Activated B cell treated with CpG ODN at 0.5 μM for 24 hours (primary cell): ENCODE data around the gene ARHGAP12. TPM values are rescaled to one million over a fixed set of nuclear protein-coding genes. Genes with fewer than 3 reads are reported as not detected.

Experiments used
- ATAC-seq: fragments of 200-7000 bp; cut with Tn5 transposase; one replicate; pipeline ENCODE4 v1.10.0; 2021; ENCODE audit warnings: low read depth, mild to moderate bottlenecking, moderate library complexity
- CTCF ChIA-PET: fragments of 350-600 bp; sonication (Branson Sonifier 250); formaldehyde crosslinking; loops from one replicate; lab custom pipeline; 2021; ENCODE audit warnings: antibody characterized with exemption; lab: Charles Lee
- POLR2A ChIA-PET: fragments of 350-600 bp; sonication (Branson Sonifier 250); formaldehyde crosslinking; loops from one replicate; lab custom pipeline; 2021; ENCODE audit warnings: antibody characterized with exemption; lab: Charles Lee
- DNase-seq: peaks from one replicate; pipeline ENCODE4 v3.0.0; 2022
- H3K27ac Mint-ChIP-seq: one replicate; pipeline ENCODE4 v1.8.0; 2020; ENCODE audit warnings: mixed read lengths
- H3K27me3 Mint-ChIP-seq: one replicate; pipeline ENCODE4 v1.8.0; 2021; ENCODE audit warnings: mixed read lengths
- H3K36me3 Mint-ChIP-seq: one replicate; pipeline ENCODE4 v1.8.0; 2021; ENCODE audit warnings: low read depth, mixed read lengths
- H3K4me1 Mint-ChIP-seq: one replicate; pipeline ENCODE4 v1.8.0; 2021; ENCODE audit warnings: mixed read lengths
- H3K4me3 Mint-ChIP-seq: one replicate; pipeline ENCODE4 v1.8.0; 2020; ENCODE audit warnings: mild to moderate bottlenecking, mixed read lengths
- H3K9me3 Mint-ChIP-seq: one replicate; pipeline ENCODE4 v1.8.0; 2020; ENCODE audit warnings: mixed read lengths
- intact Hi-C: fragments of 100-400 bp; cut with micrococcal nuclease; formaldehyde crosslinking; loops from one replicate; pipeline ENCODE4 v1.15.1; 2024
- total RNA-seq: library from RNA; stranded (reverse); gene quantifications from 2 replicates; pipeline ENCODE4 v1.2.3, GENCODE V29; 2022
- TF ChIP-seq, protein P1 (sequence below): fragments of 200-600 bp; IDR thresholded peaks from one replicate; pipeline ENCODE4 v1.8.0; 2022; ENCODE audit warnings: antibody characterized with exemption, mild to moderate bottlenecking

Gene ARHGAP12
- total RNA-seq, 1 donor from 2014 or later = 23.2 TPM

DNA sequence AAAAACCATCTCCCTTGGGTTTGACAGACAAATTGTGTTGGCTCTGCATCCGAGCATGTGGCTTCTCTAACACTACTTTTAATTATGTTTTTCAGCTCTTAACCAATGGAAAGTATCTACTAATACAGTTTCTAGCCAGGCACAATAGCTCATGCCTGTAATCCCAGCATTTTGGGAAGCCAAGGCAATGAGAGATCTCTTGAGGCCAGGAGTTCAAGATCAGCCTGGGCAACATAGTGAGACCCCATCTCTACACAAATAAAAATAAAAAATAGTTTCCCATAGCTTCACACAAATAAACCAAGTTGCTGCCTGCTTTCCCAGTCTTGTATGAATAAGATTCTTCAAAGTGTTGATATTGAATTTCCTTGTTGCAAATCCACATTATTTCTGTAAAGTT is 13.8 kb upstream of the ARHGAP12 start:
- Mint-ChIP-seq H3K9me3 (no peaks in the 10 kb centered on the region), H3K4me1 (peaks cover 8% of the 10 kb centered on the region), H3K27me3 (no peaks in the 10 kb centered on the region), H3K36me3 (no peaks in the 10 kb centered on the region), H3K27ac (no peak overlapping the region), H3K4me3 (no peak overlapping the region)
- POLR2A ChIA-PET = no interaction called here
- intact Hi-C loops = no loop called here
- CTCF ChIA-PET = interaction anchor here (0.6 kb wide), 1 partner anchor 23 kb away, joined by 3 read pairs; no protein-coding TSS in a partner anchor
- TF ChIP-seq, protein P1, sequence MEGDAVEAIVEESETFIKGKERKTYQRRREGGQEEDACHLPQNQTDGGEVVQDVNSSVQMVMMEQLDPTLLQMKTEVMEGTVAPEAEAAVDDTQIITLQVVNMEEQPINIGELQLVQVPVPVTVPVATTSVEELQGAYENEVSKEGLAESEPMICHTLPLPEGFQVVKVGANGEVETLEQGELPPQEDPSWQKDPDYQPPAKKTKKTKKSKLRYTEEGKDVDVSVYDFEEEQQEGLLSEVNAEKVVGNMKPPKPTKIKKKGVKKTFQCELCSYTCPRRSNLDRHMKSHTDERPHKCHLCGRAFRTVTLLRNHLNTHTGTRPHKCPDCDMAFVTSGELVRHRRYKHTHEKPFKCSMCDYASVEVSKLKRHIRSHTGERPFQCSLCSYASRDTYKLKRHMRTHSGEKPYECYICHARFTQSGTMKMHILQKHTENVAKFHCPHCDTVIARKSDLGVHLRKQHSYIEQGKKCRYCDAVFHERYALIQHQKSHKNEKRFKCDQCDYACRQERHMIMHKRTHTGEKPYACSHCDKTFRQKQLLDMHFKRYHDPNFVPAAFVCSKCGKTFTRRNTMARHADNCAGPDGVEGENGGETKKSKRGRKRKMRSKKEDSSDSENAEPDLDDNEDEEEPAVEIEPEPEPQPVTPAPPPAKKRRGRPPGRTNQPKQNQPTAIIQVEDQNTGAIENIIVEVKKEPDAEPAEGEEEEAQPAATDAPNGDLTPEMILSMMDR = no peak
- ATAC-seq (no peak), DNase-seq (no peak)

DNA sequence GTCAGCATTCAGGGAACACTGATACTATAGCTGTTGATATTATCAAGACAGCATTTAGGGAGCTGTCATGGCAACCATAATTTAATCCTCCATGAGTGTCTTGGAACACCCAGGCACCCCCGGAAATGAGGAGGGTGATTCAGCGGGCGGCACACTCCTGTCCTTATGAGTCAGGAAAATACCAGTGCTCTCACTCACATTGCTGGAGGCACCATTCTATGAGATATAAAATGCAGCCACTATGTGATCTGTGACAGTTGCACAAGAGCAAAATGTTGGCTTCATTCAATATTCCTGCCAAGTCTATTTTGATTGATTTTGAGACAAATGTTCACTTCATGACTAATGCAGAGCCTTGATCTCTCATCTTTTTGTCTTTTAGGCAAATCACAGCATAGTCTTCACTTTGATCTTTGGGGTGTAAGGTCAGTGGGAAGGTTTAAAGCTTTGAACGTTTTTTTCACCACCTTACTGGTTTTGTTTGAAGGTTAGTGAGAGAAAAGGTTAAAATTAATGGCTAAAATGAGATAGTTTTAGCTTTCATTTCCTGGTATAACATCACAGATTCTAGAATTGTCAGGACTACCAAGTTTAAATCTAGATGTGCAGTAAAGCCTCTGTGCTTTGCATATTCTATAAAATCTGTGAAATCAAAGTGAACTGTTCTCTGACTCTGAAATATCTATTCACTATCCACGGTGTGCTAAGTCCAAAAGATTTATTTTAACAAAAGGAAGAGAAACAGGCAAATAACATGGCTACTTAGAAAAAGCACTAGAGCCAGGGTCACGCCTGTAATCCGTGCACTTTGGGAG is 12.4 kb upstream of the ARHGAP12 start:
- intact Hi-C loops = loop anchor here (1.0 kb wide), 1 partner anchor 11 kb away; no protein-coding TSS in a partner anchor
- ChIA-PET POLR2A (interaction anchor here (0.6 to 1.0 kb wide), 3 partner anchors 8 to 13 kb away, joined by 3 read pairs; no protein-coding TSS in a partner anchor), CTCF (no interaction called here)
- H3K4me1 Mint-ChIP-seq = peaks cover 8% of the 10 kb centered on the region
- H3K27me3 Mint-ChIP-seq = no peaks in the 10 kb centered on the region
- H3K4me3 Mint-ChIP-seq = no peak overlapping the region
- TF ChIP-seq, protein P1 = no peak
- H3K9me3 Mint-ChIP-seq = no peaks in the 10 kb centered on the region
- DNase-seq (no peak), ATAC-seq (no peak)
- H3K27ac Mint-ChIP-seq = no peak overlapping the region
- no peaks in the 10 kb centered on the region for H3K36me3 Mint-ChIP-seq

DNA sequence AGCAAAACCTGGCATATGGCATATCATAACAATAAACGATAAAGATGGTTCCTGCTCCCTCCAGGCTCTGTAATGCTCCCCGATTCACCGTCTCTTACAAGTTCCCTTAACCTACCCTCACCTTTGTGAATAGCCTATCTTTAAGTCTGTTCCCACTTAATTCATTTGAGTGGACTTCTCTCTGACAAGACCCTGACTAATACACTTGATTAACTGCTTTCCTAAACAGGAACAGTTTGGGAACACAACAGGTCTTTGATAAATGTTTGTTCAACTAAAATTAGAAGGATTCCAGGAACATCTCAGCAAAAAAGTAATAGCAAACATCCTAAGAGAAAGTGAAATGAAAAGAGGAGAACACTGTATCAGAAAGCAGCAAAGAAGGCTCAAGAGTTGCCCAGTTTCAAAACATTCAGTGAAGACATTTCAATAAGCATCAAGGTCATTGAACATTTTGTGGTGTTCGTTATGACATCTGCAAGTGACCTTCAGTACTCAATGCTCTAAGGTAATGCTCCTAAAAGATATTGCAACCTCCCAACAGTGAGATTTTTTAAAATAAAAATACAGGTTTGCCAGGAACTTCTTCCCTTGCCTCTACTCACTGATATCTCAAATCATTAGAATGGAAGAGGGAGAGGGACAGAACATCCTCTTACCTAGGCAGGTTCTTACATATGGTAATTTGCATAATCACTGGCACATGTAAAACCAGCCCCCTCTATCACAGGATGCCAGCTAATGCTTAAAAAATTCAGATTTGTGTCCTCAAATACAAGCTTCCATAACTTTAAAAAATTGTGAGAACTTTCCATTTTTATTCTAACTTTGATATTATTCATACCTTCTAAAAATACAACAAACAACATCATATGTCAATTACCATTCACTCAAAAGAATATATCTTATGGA is 11.4 kb upstream of the ARHGAP12 start:
- ATAC-seq (no peak), DNase-seq (no peak)
- no peaks in the 10 kb centered on the region for H3K27me3 Mint-ChIP-seq
- ChIA-PET CTCF (no interaction called here), POLR2A (interaction anchor here (0.6 to 1.0 kb wide), 3 partner anchors 9 to 12 kb away, joined by 3 read pairs; no protein-coding TSS in a partner anchor)
- intact Hi-C loops = loop anchor here (1.0 kb wide), 1 partner anchor 10 kb away; no protein-coding TSS in a partner anchor
- no peak overlapping the region for H3K27ac Mint-ChIP-seq
- TF ChIP-seq, protein P1 = no peak
- peaks cover 7% of the 10 kb centered on the region for H3K4me1 Mint-ChIP-seq
- no peaks in the 10 kb centered on the region for H3K36me3 Mint-ChIP-seq
- H3K4me3 Mint-ChIP-seq = no peak overlapping the region
- no peaks in the 10 kb centered on the region for H3K9me3 Mint-ChIP-seq

GRCh38 chr10:31937371-31937770 is 8.7 kb upstream of the ARHGAP12 start:
- no peak overlapping the region for H3K27ac Mint-ChIP-seq
- no peaks in the 10 kb centered on the region for H3K9me3 Mint-ChIP-seq
- H3K4me3 Mint-ChIP-seq = no peak overlapping the region
- intact Hi-C loops = no loop called here
- H3K4me1 Mint-ChIP-seq = peaks cover 4% of the 10 kb centered on the region
- no peaks in the 10 kb centered on the region for H3K36me3 Mint-ChIP-seq
- ATAC-seq = no peak
- no peaks in the 10 kb centered on the region for H3K27me3 Mint-ChIP-seq
- POLR2A ChIA-PET = no interaction called here
- no peak for DNase-seq
- TF ChIP-seq, protein P1 = no peak
- CTCF ChIA-PET = no interaction called here
